ENCODE results near the gene ENOPH1. TPM values are rescaled to one million over a fixed set of nuclear protein-coding genes. Genes with fewer than 3 reads are reported as not detected.
A peak's percentile ranks its signal among the peaks of the same experiment; 100 is the strongest.

ENOPH1 gene
- total and polyA plus RNA-seq, 9 of the 15 experiments (the other 6 are each of a cell fraction or from before 2014, with no cell fraction given), result 29.8 to 71.4 (median 48.9) TPM

GRCh38 chr4:82423245-82424054, 6.9 kb upstream of the ENOPH1 start (continued):
- TF ChIP-seq ZC3H11A (IDR thresholded peaks at IDR 0.05; ENCODE audit: low read depth, low read length) (no peak), KLF10 (CRISPR knock-in tag; IDR thresholded peaks at IDR 0.05) (0 out of 2 replicates have a peak, but pooled peaks have one; percentile 32), ARID3A (IDR thresholded peaks at IDR 0.05; ENCODE audit: borderline replicate concordance, low read depth, low read length) (no peak), POLR2B (IDR thresholded peaks at IDR 0.05; ENCODE audit: low read depth, partially characterized antibody) (peak; percentile 83), TEAD1 (CRISPR knock-in tag; IDR thresholded peaks at IDR 0.05) (no peak), RBM14 (IDR thresholded peaks at IDR 0.05; ENCODE audit: borderline replicate concordance, insufficient read depth, low read depth, low read length) (no peak), POLR2A (conservative IDR thresholded peaks at IDR 0.05) (peak; percentile 83), GTF2E2 (tag; IDR thresholded peaks at IDR 0.05) (no peak), POLR2AphosphoS2 (IDR thresholded peaks at IDR 0.05; ENCODE audit: low read length) (peak; percentile 83), KLF6 (CRISPR knock-in tag; IDR thresholded peaks at IDR 0.05; ENCODE audit: borderline replicate concordance) (no peak), E2F6 (IDR thresholded peaks at IDR 0.05; ENCODE audit: borderline replicate concordance in 1 of 2, extremely low read depth in 1 of 2, insufficient read depth in 1 of 2, insufficient read length in 1 of 2, low read depth in 1 of 2, low read length in 1 of 2, poor library complexity in 1 of 2, severe bottlenecking in 1 of 2) (no peak), ZNF707 (CRISPR knock-in tag; conservative IDR thresholded peaks at IDR 0.05) (no peak), SMAD1 (IDR thresholded peaks at IDR 0.05; ENCODE audit: low read depth, low read length, partially characterized antibody) (no peak), EGR1 (conservative IDR thresholded peaks at IDR 0.05) (no peak), IRF2 (CRISPR knock-in tag; IDR thresholded peaks at IDR 0.05) (no peak), POLR2AphosphoS5 (IDR thresholded peaks at IDR 0.05; ENCODE audit: control insufficient read depth, insufficient read depth, low read depth, low read length) (peak; percentile 86), ZNF224 (CRISPR knock-in tag; IDR thresholded peaks at IDR 0.05) (no peak), ZNF408 (CRISPR knock-in tag; IDR thresholded peaks at IDR 0.05; ENCODE audit: low read depth) (no peak), PML (IDR thresholded peaks at IDR 0.05; ENCODE audit: low read length) (peak; percentile 47), GATAD2B (IDR thresholded peaks at IDR 0.05; ENCODE audit: borderline replicate concordance) (0 out of 2 replicates have a peak, but pooled peaks have one; percentile 30), SMARCB1 (IDR thresholded peaks at IDR 0.05; ENCODE audit: insufficient read length, low read depth) (no peak)
- TF ChIP-seq, protein P1, sequence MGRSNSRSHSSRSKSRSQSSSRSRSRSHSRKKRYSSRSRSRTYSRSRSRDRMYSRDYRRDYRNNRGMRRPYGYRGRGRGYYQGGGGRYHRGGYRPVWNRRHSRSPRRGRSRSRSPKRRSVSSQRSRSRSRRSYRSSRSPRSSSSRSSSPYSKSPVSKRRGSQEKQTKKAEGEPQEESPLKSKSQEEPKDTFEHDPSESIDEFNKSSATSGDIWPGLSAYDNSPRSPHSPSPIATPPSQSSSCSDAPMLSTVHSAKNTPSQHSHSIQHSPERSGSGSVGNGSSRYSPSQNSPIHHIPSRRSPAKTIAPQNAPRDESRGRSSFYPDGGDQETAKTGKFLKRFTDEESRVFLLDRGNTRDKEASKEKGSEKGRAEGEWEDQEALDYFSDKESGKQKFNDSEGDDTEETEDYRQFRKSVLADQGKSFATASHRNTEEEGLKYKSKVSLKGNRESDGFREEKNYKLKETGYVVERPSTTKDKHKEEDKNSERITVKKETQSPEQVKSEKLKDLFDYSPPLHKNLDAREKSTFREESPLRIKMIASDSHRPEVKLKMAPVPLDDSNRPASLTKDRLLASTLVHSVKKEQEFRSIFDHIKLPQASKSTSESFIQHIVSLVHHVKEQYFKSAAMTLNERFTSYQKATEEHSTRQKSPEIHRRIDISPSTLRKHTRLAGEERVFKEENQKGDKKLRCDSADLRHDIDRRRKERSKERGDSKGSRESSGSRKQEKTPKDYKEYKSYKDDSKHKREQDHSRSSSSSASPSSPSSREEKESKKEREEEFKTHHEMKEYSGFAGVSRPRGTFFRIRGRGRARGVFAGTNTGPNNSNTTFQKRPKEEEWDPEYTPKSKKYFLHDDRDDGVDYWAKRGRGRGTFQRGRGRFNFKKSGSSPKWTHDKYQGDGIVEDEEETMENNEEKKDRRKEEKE (IDR thresholded peaks at IDR 0.05; ENCODE audit: borderline replicate concordance in 1 of 2, control insufficient read depth in 1 of 2, low read depth in 2 of 2, low read length in 1 of 2), result peak in 1 of 2 experiments; percentile 69; a peak in 1 of 4 replicates
